HG03066 (cell line): ENCODE results near the gene ZNF117.
"Not testable (repeated sequence)": the region's sequence is repeated elsewhere in the genome, so short reads cannot be mapped to it uniquely, and the experiment has no call there.

Source experiments
- ATAC-seq: cut with Tn5 transposase; IDR thresholded peaks from one replicate; pipeline ENCODE4 v1.9.1; 2021; ENCODE audit warnings: low read depth; ENCODE audit not compliant: unreplicated experiment

The ZNF117 gene

DNA sequence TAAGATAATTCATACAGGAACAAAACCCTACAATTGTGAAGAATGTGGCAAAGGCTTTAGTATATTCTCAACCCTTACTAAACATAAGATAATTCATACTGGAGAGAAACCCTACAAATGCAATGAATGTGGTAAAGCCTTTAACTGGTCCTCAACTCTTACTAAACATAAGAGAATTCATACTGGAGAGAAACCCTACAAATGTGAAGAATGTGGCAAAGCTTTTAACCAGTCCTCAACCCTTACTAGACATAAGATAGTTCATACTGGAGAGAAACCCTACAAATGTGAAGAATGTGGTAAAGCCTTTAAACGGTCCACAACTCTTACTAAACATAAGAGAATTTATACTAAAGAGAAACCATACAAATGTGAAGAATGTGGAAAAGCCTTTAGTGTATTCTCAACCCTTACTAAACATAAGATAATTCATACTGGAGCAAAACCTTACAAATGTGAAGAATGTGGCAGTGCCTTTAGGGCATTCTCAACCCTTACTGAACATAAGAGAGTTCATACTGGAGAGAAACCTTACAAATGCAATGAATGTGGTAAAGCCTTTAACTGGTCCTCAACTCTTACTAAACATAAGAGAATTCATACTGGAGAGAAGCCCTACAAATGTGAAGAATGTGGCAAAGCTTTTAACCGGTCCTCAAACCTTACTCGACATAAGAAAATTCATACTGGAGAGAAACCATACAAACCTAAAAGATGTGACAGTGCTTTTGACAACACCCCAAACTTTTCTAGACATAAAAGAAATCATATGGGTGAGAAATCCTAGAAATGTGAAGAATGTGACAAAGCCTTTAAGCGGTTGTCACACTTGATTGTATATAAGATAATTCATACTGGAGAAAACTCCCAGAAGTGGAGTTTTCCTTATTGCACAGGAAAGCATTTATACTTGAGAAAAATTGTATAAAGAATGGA is 62.3 kb downstream of the ZNF117 start:
- not testable (repeated sequence) for ATAC-seq
